Anterior cingulate cortex (tissue), 58 donors: ENCODE measurements around the gene XPNPEP1.

Experiments
- DNase-seq, 58 donors: peaks; one replicate each; lab custom pipeline; 2025; lab: John Stamatoyannopoulos, UW

XPNPEP1 gene

DNA sequence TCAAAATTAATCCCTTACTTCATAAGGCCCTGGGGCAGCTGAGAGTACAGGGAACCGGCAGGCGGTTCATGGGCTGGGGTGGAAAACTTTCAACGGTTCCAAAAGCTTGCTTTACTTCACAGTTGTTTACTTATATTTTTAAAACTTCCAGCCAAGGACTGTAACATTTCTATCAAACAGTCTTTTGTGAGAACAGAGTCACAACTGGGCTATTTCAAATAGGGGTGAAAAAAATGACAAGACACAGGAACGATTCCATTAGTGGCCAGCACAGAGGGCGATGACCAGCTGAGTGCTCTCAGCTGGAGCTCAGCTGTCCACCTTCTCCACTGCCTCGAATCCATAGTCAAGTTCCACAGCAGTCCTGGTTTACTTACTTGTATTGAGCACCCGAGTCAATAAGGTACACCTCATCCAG is 48.2 kb downstream of the XPNPEP1 start:
- DNase-seq, result no peak

- DNase-seq, result no peak
Observed at GRCh38 chr10:109871476-109871875, 51.8 kb downstream of the XPNPEP1 start.

DNA sequence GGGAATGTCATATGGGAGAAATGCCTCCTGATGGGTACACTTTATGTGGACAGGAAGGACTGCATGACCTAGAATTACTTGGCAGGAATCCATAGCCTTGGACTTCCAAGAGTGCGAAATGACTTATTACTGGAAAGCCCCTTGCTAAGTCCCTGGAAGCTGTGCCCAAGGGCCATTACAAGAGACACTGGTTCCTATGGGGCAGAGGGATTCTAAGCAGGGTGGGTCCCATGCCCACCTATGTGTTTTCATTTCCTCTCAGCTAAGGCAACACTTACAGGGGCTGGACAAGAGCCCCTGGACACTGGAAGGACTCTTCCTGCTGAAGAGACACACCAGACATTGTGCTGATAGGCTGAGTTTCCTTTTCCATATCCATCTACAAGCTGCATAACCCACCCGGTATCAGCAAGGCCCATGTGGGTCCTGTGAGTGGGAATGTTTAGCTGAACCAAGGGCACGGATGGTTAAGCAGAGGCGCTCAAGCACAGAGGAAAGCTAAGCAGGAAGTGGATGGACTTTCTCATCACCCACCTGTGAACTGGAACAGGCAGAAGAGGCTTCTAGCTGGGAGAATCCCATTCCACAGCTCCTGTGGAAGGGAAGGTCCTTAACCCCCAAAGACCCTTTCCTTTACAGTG is 56.2 kb downstream of the XPNPEP1 start:
- no peak for DNase-seq

- peak in 5 of 58 donors; percentile 4 to 33 (median 14) for DNase-seq
Observed at GRCh38 chr10:109866168-109866994, 56.9 kb downstream of the XPNPEP1 start.

DNA sequence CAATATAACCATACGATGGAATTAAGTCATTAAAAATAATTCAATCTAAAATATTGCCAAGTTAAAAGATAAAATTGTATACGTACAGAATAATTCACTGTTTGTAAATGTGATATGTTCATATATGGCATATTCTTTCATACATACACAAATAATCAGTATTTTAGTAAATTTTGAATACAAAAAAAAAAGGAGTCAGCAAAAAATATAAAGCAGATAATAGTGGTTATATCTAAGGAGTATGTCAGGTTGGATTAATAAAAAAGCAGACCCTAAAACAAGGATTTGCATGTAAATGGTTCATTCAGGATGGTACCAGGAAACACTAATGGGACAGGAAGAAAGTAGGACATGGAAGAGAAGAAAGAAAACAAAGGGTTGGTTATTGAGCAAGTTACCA is 59.5 kb downstream of the XPNPEP1 start:
- no peak for DNase-seq

GRCh38 chr10:109862738-109863137 is 60.6 kb downstream of the XPNPEP1 start:
- DNase-seq, result no peak

- peak in 2 of 58 donors; percentile 12 to 19 for DNase-seq
Observed at GRCh38 chr10:109862041-109862440, 61.3 kb downstream of the XPNPEP1 start.

GRCh38 chr10:109861081-109861480 is 62.2 kb downstream of the XPNPEP1 start:
- DNase-seq, result no peak

DNA sequence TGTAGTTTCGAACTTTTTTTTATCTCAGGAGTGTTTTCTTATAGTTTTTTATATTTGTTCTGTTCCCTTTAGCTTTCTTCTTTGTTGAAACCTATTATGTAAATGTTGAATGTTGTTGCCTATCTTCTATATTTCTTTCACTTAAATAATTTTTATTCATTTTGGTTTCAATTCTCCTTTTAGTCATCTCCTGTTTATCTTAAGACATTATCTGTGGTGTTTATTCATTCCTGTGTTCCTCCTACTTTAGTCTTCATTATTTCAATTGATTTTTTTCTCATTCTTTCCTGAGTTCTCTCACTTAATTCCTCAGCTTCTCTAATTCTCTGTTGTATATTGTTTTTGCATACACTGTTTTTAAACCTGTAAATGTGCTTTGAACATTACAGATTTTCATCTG is 64.1 kb downstream of the XPNPEP1 start:
- DNase-seq, result no peak

- no peak for DNase-seq
Observed at GRCh38 chr10:109855746-109856145, 67.6 kb downstream of the XPNPEP1 start.

DNA sequence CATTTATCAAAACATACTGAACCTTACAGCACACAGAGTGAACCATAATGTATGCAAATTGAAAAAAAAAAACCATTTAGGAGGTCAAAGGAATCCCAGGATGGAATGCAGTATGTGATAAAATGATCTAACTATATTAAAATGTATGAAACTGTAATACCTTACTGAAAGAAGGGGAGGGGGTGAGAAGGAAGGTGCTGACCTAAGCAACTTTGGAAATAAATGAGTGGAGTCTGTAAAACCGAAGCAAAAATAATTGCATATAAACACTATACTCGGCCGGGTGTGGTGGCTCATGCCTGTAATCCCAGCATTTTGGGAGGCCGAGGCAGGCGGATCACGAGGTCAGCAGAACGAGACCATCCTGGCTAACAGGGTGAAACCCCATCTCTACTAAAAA is 69.4 kb downstream of the XPNPEP1 start:
- DNase-seq, result no peak

DNA sequence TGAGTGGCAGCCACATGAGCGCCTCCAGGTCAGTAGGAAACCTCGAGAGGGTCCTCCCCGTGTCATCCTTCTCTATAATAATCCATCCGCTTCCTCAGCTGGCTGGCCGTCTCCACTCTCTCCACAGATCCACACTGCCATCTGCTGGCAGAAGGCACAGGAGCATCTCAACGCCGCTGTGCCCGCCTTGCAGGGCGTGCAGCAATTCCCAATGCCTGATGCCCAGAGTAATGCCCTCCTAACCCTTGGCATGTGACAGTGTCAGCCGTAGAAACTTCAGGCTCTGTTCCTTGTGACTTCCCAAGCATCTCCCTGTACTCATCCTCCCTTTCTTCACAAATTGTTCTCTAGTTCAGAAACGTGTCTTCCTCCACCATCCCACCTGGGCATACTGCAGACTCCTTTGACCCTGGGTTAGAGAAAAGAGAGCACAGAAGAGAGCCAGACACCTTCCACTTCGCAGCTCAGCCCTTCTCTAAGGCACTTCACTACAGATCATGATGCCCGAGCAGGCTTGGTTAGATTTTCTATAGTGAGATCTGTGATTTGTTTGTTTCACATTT is 70.8 kb downstream of the XPNPEP1 start:
- DNase-seq, result peak in 55 of 58 donors; percentile 15 to 85 (median 52)

GRCh38 chr10:109851616-109852474 is 71.5 kb downstream of the XPNPEP1 start:
- DNase-seq, result no peak

DNA sequence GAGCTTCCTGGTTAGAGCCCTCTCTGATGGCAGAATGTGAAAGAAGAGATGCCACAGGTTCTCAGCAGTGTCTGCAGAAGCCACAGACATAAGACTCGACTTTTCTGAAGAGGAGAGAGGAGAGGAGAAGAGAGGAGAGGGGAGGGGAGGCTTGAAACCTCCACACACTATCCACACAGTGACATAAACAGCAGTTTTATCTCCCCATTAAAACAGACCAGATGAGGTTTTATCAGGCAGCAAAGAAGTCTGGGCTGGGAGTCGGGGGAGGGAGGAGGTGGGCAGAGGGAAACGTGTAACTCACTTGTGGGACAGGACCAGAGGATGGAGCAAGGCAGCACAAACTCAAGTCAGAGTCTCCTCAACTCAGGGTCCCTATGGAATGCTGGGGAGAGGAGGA is 76.5 kb downstream of the XPNPEP1 start:
- no peak for DNase-seq

DNA sequence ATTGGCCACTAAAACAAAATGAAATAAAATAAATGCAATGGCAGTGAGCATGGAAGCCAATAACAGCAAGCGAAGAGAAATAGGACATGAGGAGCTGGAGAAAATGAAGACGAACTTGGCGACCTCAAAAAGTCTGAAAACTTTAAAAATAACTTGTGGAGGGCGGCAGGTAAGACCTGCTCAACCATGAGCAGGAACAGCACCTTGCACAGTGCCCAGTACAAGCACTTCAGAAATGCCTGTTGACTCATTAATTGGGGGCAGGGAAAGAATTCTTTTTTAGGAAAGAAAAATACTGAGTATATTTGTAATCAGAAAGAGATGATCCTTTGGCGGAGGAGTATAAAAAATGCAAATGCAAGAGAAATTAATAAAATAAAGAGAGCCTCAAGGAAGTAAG is 78.0 kb downstream of the XPNPEP1 start:
- DNase-seq, result no peak

DNA sequence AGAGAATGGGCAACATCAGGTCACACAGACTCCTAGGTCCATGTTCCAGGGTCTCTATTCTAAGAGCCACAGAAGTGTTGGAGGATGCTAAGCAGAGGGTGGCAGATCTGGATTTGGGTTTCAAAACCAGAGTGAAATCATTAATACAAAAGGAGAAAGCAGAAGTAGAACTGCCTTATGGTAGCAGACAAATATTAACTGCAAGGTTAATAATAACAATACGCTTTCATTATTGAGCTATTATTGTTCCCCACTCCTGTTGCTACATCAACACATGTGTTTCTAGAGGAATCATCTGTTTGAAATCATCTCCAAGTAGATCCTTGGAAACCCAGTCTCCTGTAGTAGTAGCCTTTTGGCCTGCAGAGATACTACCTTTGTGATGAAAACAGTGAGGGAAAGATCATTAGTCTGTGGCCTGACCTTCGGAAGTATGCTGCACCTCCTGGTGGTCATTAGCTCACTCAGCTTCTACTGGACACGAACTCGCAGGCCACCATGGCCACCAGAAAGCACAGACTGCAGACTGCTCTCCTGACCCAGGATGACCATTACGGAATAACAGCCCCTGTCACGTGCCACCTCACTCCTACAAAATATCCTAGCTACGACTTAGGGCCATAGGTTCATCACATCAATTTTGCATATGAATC is 84.6 kb downstream of the XPNPEP1 start:
- no peak for DNase-seq

- no peak for DNase-seq
Observed at GRCh38 chr10:109837384-109837783, 85.9 kb downstream of the XPNPEP1 start.

DNA sequence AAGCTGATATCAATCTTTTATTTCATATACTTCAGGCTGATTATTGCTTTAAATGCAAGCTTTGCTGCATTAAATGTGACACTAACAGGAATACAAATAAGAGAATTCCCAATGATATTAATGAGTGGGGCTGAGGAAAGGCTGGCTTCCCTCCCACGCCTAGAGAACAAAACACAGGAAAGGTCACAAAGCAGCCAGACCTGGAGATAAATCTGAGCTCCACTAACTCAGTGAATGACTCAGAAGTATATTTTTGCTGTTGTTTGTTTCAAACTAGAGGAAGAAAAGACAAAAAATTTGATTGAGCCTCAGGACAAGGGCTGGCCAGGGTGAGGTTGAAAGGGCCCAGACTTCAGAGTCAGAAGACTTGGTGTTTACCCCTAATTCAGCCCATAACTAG is 88.1 kb downstream of the XPNPEP1 start:
- no peak for DNase-seq

DNA sequence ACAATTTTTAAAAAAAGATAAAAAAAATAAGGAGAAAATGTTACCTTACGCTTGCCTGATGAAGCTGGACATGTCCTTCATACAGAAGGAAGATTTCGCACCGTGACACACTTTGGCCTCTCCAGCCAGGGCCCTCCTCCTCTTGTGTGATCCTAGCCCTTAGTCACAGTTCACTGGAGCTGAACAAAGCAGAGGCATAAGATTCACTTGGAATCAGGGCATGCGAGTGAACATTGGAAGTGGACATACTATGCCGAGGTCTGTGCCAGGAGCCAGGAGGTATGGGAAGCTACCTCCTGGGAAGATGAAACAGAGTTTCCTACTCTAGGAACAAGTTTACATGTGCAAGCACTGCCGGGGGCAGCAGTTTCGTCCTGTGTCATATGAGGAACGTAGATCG is 91.5 kb downstream of the XPNPEP1 start:
- no peak for DNase-seq

DNA sequence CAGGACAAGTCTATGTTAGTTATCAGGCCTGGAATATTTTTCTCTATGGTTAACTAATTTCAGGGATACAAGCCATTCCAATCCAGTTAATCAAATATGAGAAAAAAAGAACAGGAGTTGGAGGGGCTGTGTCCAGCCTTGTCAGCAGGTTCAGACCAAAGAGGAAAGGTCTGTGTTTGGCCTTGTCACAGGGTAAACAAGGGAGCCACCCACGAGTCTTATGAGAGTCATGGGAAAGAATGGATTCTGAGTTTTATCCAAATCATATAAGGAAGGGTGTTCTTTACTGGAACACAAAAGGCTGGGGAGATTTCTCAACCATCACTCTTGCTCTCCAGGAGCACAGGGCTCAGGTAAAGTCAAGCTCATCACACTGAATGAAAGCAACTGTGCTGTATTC is 99.1 kb downstream of the XPNPEP1 start:
- DNase-seq, result no peak
